Esophagus muscularis mucosa (tissue), 3 donors: Measurements from ENCODE around the gene YEATS2.
"Not testable (repeated sequence)": the region's sequence is repeated elsewhere in the genome, so short reads cannot be mapped to it uniquely, and the experiment has no call there.

Source experiments
- POLR2A ChIP-seq: fragments of 450-650 bp; IDR thresholded peaks from one replicate; pipeline ENCODE4 v1.6.1; 2017; ENCODE audit warnings: antibody characterized with exemption, moderate library complexity, mild to moderate bottlenecking, low read depth
- POLR2AphosphoS5 ChIP-seq, 2 donors: sonication (generic); formaldehyde crosslinking; IDR thresholded peaks; one replicate each; pipeline ENCODE4 v1.6.1; 2017; ENCODE audit warnings: antibody characterized with exemption in 2 of 2
- TF ChIP-seq, protein P1 (sequence below), 3 experiments: fragments of 200-600 bp in 2 of 3; fragments of 450-650 bp in 1 of 3; sonication (generic) in 2 of 3; IDR thresholded peaks; one replicate each; pipeline ENCODE4 v1.5.1; 2017 to 2019; ENCODE audit warnings: antibody characterized with exemption in 3 of 3, mild to moderate bottlenecking in 2 of 3, moderate library complexity in 1 of 3

DNA sequence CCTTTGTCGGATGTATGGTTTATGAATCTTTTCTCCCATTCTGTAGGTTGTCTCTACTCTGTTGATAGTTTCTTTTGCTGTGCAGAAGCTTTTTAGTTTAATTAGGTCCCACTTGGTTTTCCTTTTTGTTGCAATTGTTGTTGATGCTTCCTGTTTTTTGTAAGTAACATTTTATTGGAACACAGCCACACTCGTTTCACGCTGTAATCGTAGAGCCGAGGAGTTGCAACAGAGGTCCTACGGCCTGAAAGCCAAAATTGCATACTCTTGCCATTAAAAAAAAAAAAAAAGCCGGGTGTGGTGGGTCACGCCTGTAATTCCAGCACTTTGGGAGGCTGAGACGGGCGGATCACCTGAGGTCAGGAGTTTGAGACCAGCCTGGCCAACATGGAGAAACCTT is 86.9 kb downstream of the YEATS2 start:
- TF ChIP-seq, protein P1, sequence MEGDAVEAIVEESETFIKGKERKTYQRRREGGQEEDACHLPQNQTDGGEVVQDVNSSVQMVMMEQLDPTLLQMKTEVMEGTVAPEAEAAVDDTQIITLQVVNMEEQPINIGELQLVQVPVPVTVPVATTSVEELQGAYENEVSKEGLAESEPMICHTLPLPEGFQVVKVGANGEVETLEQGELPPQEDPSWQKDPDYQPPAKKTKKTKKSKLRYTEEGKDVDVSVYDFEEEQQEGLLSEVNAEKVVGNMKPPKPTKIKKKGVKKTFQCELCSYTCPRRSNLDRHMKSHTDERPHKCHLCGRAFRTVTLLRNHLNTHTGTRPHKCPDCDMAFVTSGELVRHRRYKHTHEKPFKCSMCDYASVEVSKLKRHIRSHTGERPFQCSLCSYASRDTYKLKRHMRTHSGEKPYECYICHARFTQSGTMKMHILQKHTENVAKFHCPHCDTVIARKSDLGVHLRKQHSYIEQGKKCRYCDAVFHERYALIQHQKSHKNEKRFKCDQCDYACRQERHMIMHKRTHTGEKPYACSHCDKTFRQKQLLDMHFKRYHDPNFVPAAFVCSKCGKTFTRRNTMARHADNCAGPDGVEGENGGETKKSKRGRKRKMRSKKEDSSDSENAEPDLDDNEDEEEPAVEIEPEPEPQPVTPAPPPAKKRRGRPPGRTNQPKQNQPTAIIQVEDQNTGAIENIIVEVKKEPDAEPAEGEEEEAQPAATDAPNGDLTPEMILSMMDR (IDR thresholded peaks at IDR 0.05) = not testable (repeated sequence)
- not testable (repeated sequence) for TF ChIP-seq POLR2AphosphoS5 (IDR thresholded peaks at IDR 0.05); POLR2A
